WTC11 (cell line): ENCODE data around the gene PHACTR3. TPM values are rescaled to one million over a fixed set of nuclear protein-coding genes. Genes with fewer than 3 reads are reported as not detected.

Source experiments
- ATAC-seq: fragments of 200-7000 bp; cut with Tn5 transposase; 2 replicates; pipeline ENCODE4 v1.10.0; 2021; ENCODE audit warnings: mild to moderate bottlenecking, moderate library complexity
- CTCF ChIA-PET: fragments of 300-600 bp; sonication (Branson Sonifier 250); formaldehyde crosslinking; loops from one replicate; lab custom pipeline; 2021; ENCODE audit warnings: antibody characterized with exemption; lab: Charles Lee
- POLR2A ChIA-PET: fragments of 350-600 bp; sonication (Branson Sonifier 250); formaldehyde crosslinking; loops from one replicate; lab custom pipeline; 2021; ENCODE audit warnings: antibody characterized with exemption; lab: Charles Lee
- DNase-seq: peaks from one replicate; pipeline ENCODE4 v3.0.0; 2021; ENCODE audit warnings: low spot score
- H3K27ac Mint-ChIP-seq: 2 replicates; pipeline ENCODE4 v1.8.0; 2021; ENCODE audit warnings: mixed read lengths
- H3K27me3 Mint-ChIP-seq: 2 replicates; pipeline ENCODE4 v1.8.0; 2021; ENCODE audit warnings: low read depth, mild to moderate bottlenecking, moderate library complexity, mixed read lengths
- H3K36me3 Mint-ChIP-seq: 2 replicates; pipeline ENCODE4 v1.8.0; 2021; ENCODE audit warnings: mixed read lengths
- H3K4me1 Mint-ChIP-seq: 2 replicates; pipeline ENCODE4 v1.8.0; 2022; ENCODE audit warnings: mixed read lengths
- H3K4me3 Mint-ChIP-seq: 2 replicates; pipeline ENCODE4 v1.8.0; 2021; ENCODE audit warnings: mild to moderate bottlenecking, moderate library complexity, mixed read lengths
- H3K9me3 Mint-ChIP-seq: 2 replicates; pipeline ENCODE4 v1.8.0; 2021; ENCODE audit warnings: mixed read lengths
- ATF1 ChIP-seq: sonication (generic); formaldehyde crosslinking; IDR thresholded peaks from 2 replicates; pipeline ENCODE4 v1.8.1; 2023; ENCODE audit warnings: mild to moderate bottlenecking, moderate library complexity, missing genetic modification reagents
- CBFB ChIP-seq: sonication (generic); formaldehyde crosslinking; IDR thresholded peaks from 2 replicates; pipeline ENCODE4 v1.8.1; 2022; ENCODE audit warnings: mild to moderate bottlenecking, low read depth, missing genetic modification reagents
- E2F5 ChIP-seq: sonication (generic); formaldehyde crosslinking; IDR thresholded peaks from 2 replicates; pipeline ENCODE4 v1.8.1; 2022; ENCODE audit warnings: mild to moderate bottlenecking, moderate library complexity, missing genetic modification reagents
- ELF4 ChIP-seq: sonication (generic); formaldehyde crosslinking; IDR thresholded peaks from 2 replicates; pipeline ENCODE4 v1.8.1; 2022; ENCODE audit warnings: low read depth, mild to moderate bottlenecking, moderate library complexity, missing genetic modification reagents
- ESRRA ChIP-seq: sonication (generic); formaldehyde crosslinking; IDR thresholded peaks from 2 replicates; pipeline ENCODE4 v1.8.1; 2022; ENCODE audit warnings: mild to moderate bottlenecking, missing genetic modification reagents, borderline replicate concordance
- ETV6 ChIP-seq: sonication (generic); formaldehyde crosslinking; IDR thresholded peaks from 2 replicates; pipeline ENCODE4 v1.8.1; 2022; ENCODE audit warnings: mild to moderate bottlenecking, missing genetic modification reagents
- FOXJ3 ChIP-seq: sonication (generic); formaldehyde crosslinking; IDR thresholded peaks from 2 replicates; pipeline ENCODE4 v1.9.0; 2021; ENCODE audit warnings: missing genetic modification reagents, mild to moderate bottlenecking, borderline replicate concordance
- GABPB1 ChIP-seq: sonication (generic); formaldehyde crosslinking; IDR thresholded peaks from 2 replicates; pipeline ENCODE4 v1.8.1; 2023; ENCODE audit warnings: mild to moderate bottlenecking, missing genetic modification reagents
- HMGA2 ChIP-seq: fragments of 250-450 bp; sonication (Bioruptor Pico); IDR thresholded peaks from 2 replicates; pipeline ENCODE4 v1.4.0; 2021; ENCODE audit warnings: mild to moderate bottlenecking, moderate library complexity
- OVOL2 ChIP-seq: fragments of 250-450 bp; sonication (Bioruptor Pico); IDR thresholded peaks from 2 replicates; pipeline ENCODE4 v1.9.0; 2021; ENCODE audit warnings: mild to moderate bottlenecking, borderline replicate concordance
- SMAD3 ChIP-seq: sonication (generic); formaldehyde crosslinking; IDR thresholded peaks from 2 replicates; pipeline ENCODE4 v1.8.0; 2022; ENCODE audit warnings: missing genetic modification reagents, mild to moderate bottlenecking, borderline replicate concordance
- TCF7 ChIP-seq: sonication (generic); formaldehyde crosslinking; IDR thresholded peaks from 2 replicates; pipeline ENCODE4 v1.8.0; 2022; ENCODE audit warnings: mild to moderate bottlenecking, low read depth, missing genetic modification reagents, moderate library complexity
- TEAD1 ChIP-seq: sonication (generic); formaldehyde crosslinking; IDR thresholded peaks from 2 replicates; pipeline ENCODE4 v1.8.0; 2022; ENCODE audit warnings: mild to moderate bottlenecking, missing genetic modification reagents
- ZBTB43 ChIP-seq: sonication (generic); formaldehyde crosslinking; IDR thresholded peaks from 2 replicates; pipeline ENCODE4 v1.8.1; 2023; ENCODE audit warnings: mild to moderate bottlenecking, missing genetic modification reagents
- ZNF121 ChIP-seq: sonication (generic); formaldehyde crosslinking; IDR thresholded peaks from 2 replicates; pipeline ENCODE4 v1.8.0; 2023; ENCODE audit warnings: missing genetic modification reagents
- ZNF138 ChIP-seq: sonication (generic); formaldehyde crosslinking; conservative IDR thresholded peaks from 2 replicates; pipeline ENCODE4 v1.8.1; 2022; ENCODE audit warnings: mild to moderate bottlenecking, moderate library complexity, missing genetic modification reagents
- ZNF281 ChIP-seq: sonication (generic); formaldehyde crosslinking; IDR thresholded peaks from 2 replicates; pipeline ENCODE4 v1.8.0; 2023; ENCODE audit warnings: mild to moderate bottlenecking, missing genetic modification reagents
- ZNF317 ChIP-seq: sonication (generic); formaldehyde crosslinking; IDR thresholded peaks from 2 replicates; pipeline ENCODE4 v1.8.1; 2023; ENCODE audit warnings: low read depth, mild to moderate bottlenecking, moderate library complexity, missing genetic modification reagents, borderline replicate concordance
- ZNF416 ChIP-seq: fragments of 250-450 bp; sonication (Bioruptor Pico); IDR thresholded peaks from 2 replicates; pipeline ENCODE4 v1.9.0; 2021; ENCODE audit warnings: mild to moderate bottlenecking, inconsistent platforms
- ZNF532 ChIP-seq: fragments of 250-450 bp; sonication (Bioruptor Pico); IDR thresholded peaks from 2 replicates; pipeline ENCODE4 v1.9.0; 2021; ENCODE audit warnings: mild to moderate bottlenecking, borderline replicate concordance
- total RNA-seq: library from RNA; stranded (reverse); gene quantifications from 3 replicates; pipeline ENCODE4 v1.2.3, GENCODE V29; 2021
- TF ChIP-seq, protein P1 (sequence below): sonication (generic); formaldehyde crosslinking; conservative IDR thresholded peaks from 2 replicates; pipeline ENCODE4 v1.8.1; 2022; ENCODE audit warnings: mild to moderate bottlenecking, missing genetic modification reagents
- TF ChIP-seq, protein P2 (sequence below): sonication (generic); formaldehyde crosslinking; IDR thresholded peaks from 2 replicates; pipeline ENCODE4 v1.8.1; 2023; ENCODE audit warnings: mild to moderate bottlenecking, missing genetic modification reagents, moderate library complexity
- TF ChIP-seq, protein P3 (sequence below): sonication (generic); formaldehyde crosslinking; IDR thresholded peaks from 2 replicates; pipeline ENCODE4 v1.8.1; 2022; ENCODE audit warnings: low read depth, missing genetic modification reagents, borderline replicate concordance

PHACTR3 gene
- total RNA-seq, 1 experiment from 2014 or later, result 0.28 TPM

DNA sequence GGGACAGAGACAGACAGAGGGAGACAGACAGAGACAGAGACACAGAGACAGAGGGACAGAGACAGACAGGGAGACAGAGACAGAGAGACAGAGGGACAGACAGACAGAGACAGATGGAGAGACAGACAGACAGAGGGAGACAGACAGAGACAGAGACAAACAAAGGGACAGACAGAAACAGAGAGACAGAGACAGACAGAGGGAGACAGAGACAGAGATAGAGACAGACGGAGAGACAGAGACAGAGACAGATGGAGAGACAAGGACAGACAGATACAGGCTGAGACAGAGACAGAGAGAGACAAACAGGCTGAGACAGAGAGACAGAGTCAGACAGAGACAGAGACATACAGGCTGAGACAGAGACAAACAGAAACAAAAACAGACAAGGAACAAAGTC is 39.4 kb upstream of the PHACTR3 start:
- H3K4me1 Mint-ChIP-seq, result 0 out of 2 replicates have a peak, but pooled peaks cover 3% of the 10 kb centered on the region
- ChIA-PET CTCF (no interaction called here), POLR2A (no interaction called here)
- H3K36me3 Mint-ChIP-seq, result no peaks in the 10 kb centered on the region
- DNase-seq (no peak), ATAC-seq (no peak)
- no peak overlapping the region for H3K4me3 Mint-ChIP-seq
- peaks cover 25% of the 10 kb centered on the region for H3K27me3 Mint-ChIP-seq
- TF ChIP-seq ZNF416 (CRISPR knock-in tag) (no peak), ZNF121 (CRISPR knock-in tag) (no peak), TEAD1 (CRISPR knock-in tag) (no peak), FOXJ3 (CRISPR knock-in tag) (no peak), E2F5 (no peak), ELF4 (no peak), HMGA2 (CRISPR knock-in tag) (no peak), ATF1 (CRISPR knock-in tag) (no peak), TCF7 (no peak), SMAD3 (CRISPR knock-in tag) (no peak), ZNF532 (CRISPR knock-in tag) (no peak), ETV6 (no peak), ESRRA (CRISPR knock-in tag) (no peak), ZNF138 (no peak)
- TF ChIP-seq, protein P1, sequence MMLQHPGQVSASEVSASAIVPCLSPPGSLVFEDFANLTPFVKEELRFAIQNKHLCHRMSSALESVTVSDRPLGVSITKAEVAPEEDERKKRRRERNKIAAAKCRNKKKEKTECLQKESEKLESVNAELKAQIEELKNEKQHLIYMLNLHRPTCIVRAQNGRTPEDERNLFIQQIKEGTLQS, result no peak
- TF ChIP-seq, protein P2, sequence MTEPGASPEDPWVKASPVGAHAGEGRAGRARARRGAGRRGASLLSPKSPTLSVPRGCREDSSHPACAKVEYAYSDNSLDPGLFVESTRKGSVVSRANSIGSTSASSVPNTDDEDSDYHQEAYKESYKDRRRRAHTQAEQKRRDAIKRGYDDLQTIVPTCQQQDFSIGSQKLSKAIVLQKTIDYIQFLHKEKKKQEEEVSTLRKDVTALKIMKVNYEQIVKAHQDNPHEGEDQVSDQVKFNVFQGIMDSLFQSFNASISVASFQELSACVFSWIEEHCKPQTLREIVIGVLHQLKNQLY (CRISPR knock-in tag), result no peak
- TF ChIP-seq, protein P3, sequence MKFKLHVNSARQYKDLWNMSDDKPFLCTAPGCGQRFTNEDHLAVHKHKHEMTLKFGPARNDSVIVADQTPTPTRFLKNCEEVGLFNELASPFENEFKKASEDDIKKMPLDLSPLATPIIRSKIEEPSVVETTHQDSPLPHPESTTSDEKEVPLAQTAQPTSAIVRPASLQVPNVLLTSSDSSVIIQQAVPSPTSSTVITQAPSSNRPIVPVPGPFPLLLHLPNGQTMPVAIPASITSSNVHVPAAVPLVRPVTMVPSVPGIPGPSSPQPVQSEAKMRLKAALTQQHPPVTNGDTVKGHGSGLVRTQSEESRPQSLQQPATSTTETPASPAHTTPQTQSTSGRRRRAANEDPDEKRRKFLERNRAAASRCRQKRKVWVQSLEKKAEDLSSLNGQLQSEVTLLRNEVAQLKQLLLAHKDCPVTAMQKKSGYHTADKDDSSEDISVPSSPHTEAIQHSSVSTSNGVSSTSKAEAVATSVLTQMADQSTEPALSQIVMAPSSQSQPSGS (CRISPR knock-in tag), result no peak
- no peak overlapping the region for H3K27ac Mint-ChIP-seq
- H3K9me3 Mint-ChIP-seq, result no peaks in the 10 kb centered on the region

DNA sequence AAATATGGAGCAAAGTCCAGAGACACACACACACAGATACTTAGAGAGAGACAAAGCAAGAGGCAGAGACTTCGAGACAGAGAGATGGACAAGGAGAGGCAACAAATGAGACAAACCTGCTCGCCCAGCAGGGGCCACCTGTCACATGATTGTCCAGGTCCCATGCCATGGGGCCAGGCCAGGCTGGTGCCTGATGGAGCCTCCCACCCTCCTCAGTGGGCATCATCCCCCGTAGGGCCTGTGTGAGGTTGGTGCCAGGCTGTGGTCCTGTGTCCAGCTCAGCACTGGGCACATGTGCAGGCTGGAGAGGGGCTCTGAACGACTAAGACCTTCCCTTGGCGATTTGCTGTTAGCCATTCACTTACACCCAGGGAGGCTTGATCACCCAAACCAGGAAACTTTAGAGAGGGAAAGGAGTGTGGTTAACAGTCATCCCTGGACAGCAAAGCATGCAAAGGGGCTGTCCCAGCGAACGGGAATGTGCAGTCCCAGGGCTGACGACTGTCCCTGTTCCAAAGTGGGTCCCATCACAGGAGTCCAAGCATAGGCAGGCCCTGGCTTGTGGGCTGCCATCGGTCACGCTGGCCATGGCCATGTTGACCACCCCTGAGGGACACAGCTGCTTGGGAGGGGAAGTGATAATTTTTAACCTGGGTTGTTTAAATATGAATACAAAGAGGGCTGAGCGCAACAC is 38.4 kb upstream of the PHACTR3 start:
- ChIA-PET CTCF (no interaction called here), POLR2A (no interaction called here)
- Mint-ChIP-seq H3K36me3 (no peaks in the 10 kb centered on the region), H3K27me3 (peaks cover 32% of the 10 kb centered on the region), H3K9me3 (no peaks in the 10 kb centered on the region), H3K4me3 (no peak overlapping the region), H3K27ac (no peak overlapping the region), H3K4me1 (0 out of 2 replicates have a peak, but pooled peaks cover 3% of the 10 kb centered on the region)
- ATAC-seq, result no peak
- no peak for DNase-seq
- TF ChIP-seq OVOL2 (CRISPR knock-in tag), result no peak
- no peak for TF ChIP-seq ZBTB43 (CRISPR knock-in tag)
- no peak for TF ChIP-seq ZNF121 (CRISPR knock-in tag)
- TF ChIP-seq ZNF317 (CRISPR knock-in tag), result 0 out of 2 replicates have a peak, but pooled peaks have one; percentile 19
- no peak for TF ChIP-seq CBFB
- TF ChIP-seq GABPB1 (CRISPR knock-in tag), result no peak
- TF ChIP-seq ZNF281, result no peak
